HG03135 (cell line): ENCODE data around the gene H6PD.

Source experiments
- ATAC-seq: cut with Tn5 transposase; IDR thresholded peaks from one replicate; pipeline ENCODE4 v1.9.1; 2021; ENCODE audit warnings: mild to moderate bottlenecking, moderate library complexity; ENCODE audit not compliant: unreplicated experiment

Gene H6PD

GRCh38 chr1:9234223-9235095, at the start of gene H6PD:
TSS of gene H6PD (plus strand) at chr1:9234774. CDS start at chr1:9244935, 10,161 bp downstream.
- ATAC-seq, result peak; percentile 76

GRCh38 chr1:9186082-9186859, 48.3 kb upstream of the H6PD start:
- ATAC-seq, result no peak

GRCh38 chr1:9187004-9187403, 47.6 kb upstream of the H6PD start:
- ATAC-seq, result no peak

- ATAC-seq, result no peak
Observed at GRCh38 chr1:9190234-9190633, 44.3 kb upstream of the H6PD start.

GRCh38 chr1:9191231-9191630, 43.3 kb upstream of the H6PD start:
- no peak for ATAC-seq

- ATAC-seq, result no peak
Observed at GRCh38 chr1:9192578-9193232, 41.9 kb upstream of the H6PD start.

GRCh38 chr1:9193233-9193625, 41.3 kb upstream of the H6PD start:
- ATAC-seq, result no peak

- ATAC-seq, result no peak
Observed at GRCh38 chr1:9194024-9194423, 40.5 kb upstream of the H6PD start.

GRCh38 chr1:9195651-9196050, 38.9 kb upstream of the H6PD start:
- no peak for ATAC-seq

GRCh38 chr1:9196129-9197040, 38.2 kb upstream of the H6PD start:
- ATAC-seq, result peak; percentile 45

- ATAC-seq, result no peak
Observed at GRCh38 chr1:9197186-9198099, 37.1 kb upstream of the H6PD start.

- no peak for ATAC-seq
Observed at GRCh38 chr1:9198538-9199361, 35.8 kb upstream of the H6PD start.

GRCh38 chr1:9200441-9200840, 34.1 kb upstream of the H6PD start:
- no peak for ATAC-seq

GRCh38 chr1:9201401-9202239, 33.0 kb upstream of the H6PD start:
- ATAC-seq, result no peak

GRCh38 chr1:9202240-9202870, 32.2 kb upstream of the H6PD start:
- ATAC-seq, result no peak

GRCh38 chr1:9203511-9203982, 31.0 kb upstream of the H6PD start:
- no peak for ATAC-seq

GRCh38 chr1:9204156-9204720, 30.3 kb upstream of the H6PD start:
- no peak for ATAC-seq
